IPS-15b (cell line): ENCODE measurements around the gene ARCN1.

ENCODE experiments used
- H3K27me3 ChIP-seq: one replicate; pipeline ENCODE4 v1.6.1; 2013; ENCODE audit warnings: low read length; ENCODE audit not compliant: control insufficient read depth, insufficient read depth
- H3K36me3 ChIP-seq: one replicate; pipeline ENCODE4 v1.6.1; 2013; ENCODE audit warnings: low read length; ENCODE audit not compliant: control insufficient read depth, insufficient read depth
- H3K4me1 ChIP-seq: one replicate; pipeline ENCODE4 v1.6.1; 2013; ENCODE audit warnings: mild to moderate bottlenecking, low read length; ENCODE audit not compliant: control insufficient read depth, insufficient read depth
- H3K4me3 ChIP-seq: one replicate; pipeline ENCODE4 v1.5.1; 2013; ENCODE audit warnings: low read depth, low read length
- H3K9ac ChIP-seq: one replicate; pipeline ENCODE4 v1.6.1; 2013; ENCODE audit warnings: low read depth, mild to moderate bottlenecking, low read length
- H3K9me3 ChIP-seq: one replicate; pipeline ENCODE4 v1.6.1; 2013; ENCODE audit warnings: mild to moderate bottlenecking, low read length; ENCODE audit not compliant: control insufficient read depth, insufficient read depth

ARCN1 gene

DNA sequence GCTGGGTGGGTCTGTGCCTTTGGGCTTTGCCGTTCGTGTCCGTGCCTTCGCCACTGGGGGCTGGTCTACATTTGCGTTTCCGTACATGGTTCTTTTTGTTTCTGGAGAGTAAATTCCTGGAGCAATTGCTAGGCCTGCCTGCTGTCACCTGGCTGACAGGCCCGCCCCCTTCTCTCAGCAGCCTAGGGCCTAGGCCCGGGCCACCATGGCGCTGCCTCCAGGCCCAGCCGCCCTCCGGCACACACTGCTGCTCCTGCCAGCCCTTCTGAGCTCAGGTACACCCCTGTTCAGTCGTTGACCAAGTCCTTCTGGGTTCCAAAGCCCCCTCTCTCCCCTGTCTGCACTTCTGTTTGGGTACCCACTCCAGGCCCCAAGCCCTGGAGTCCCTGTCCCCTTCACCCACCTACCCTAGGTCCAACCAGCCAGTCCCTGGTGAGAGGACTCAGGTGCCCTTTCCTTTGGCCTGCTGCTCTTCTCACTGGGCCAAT is 40.6 kb upstream of the ARCN1 start:
- peak overlapping the region; percentile 28 for H3K9ac ChIP-seq
- no peaks in the 10 kb centered on the region for H3K27me3 ChIP-seq
- H3K36me3 ChIP-seq: peaks cover 6% of the 10 kb centered on the region
- H3K4me1 ChIP-seq: peaks cover 13% of the 10 kb centered on the region
- peak overlapping the region; percentile 100 for H3K4me3 ChIP-seq
- no peaks in the 10 kb centered on the region for H3K9me3 ChIP-seq

DNA sequence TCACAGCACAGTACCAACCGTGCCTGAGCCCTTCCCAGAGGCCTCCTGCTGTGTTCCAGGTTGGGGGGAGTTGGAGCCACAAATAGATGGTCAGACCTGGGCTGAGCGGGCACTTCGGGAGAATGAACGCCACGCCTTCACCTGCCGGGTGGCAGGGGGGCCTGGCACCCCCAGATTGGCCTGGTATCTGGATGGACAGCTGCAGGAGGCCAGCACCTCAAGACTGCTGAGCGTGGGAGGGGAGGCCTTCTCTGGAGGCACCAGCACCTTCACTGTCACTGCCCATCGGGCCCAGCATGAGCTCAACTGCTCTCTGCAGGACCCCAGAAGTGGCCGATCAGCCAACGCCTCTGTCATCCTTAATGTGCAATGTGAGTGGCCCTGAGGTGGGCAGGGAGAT is 40.1 kb upstream of the ARCN1 start:
- Histone ChIP-seq H3K9me3 (no peaks in the 10 kb centered on the region), H3K4me1 (peaks cover 13% of the 10 kb centered on the region), H3K4me3 (peak overlapping the region; percentile 100), H3K27me3 (no peaks in the 10 kb centered on the region), H3K9ac (no peak overlapping the region), H3K36me3 (peaks cover 6% of the 10 kb centered on the region)

DNA sequence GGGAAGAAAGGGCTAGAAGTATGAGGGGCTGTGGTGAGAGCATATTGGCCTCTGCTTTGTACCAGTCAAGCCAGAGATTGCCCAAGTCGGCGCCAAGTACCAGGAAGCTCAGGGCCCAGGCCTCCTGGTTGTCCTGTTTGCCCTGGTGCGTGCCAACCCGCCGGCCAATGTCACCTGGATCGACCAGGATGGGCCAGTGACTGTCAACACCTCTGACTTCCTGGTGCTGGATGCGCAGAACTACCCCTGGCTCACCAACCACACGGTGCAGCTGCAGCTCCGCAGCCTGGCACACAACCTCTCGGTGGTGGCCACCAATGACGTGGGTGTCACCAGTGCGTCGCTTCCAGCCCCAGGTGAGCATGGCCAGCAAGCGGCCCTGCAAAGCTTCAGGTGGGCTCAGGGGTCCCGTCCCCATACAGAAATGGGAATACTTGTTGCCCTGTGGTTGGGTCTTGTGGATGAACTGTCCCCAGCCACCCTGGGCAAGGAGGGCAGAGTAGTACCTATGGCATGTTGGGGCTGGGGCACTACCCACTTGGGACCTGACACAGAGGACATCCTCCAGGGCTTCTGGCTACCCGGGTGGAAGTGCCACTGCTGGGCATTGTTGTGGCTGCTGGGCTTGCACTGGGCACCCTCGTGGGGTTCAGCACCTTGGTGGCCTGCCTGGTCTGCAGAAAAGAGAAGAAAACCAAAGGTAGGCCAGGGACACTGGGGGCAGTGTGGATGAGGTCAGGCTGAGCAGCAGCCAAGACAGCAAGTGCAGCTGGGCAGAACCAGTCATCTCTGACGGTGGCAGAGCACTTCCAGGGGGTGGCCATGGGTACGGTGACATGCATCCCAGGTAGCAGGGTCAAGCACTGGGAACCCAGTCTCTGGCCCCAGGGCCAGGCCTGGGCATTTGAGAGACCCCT is 39.1 kb upstream of the ARCN1 start:
- no peaks in the 10 kb centered on the region for H3K9me3 ChIP-seq
- no peak overlapping the region for H3K9ac ChIP-seq
- H3K27me3 ChIP-seq: no peaks in the 10 kb centered on the region
- peaks cover 13% of the 10 kb centered on the region for H3K4me1 ChIP-seq
- H3K4me3 ChIP-seq: no peak overlapping the region
- peaks cover 6% of the 10 kb centered on the region for H3K36me3 ChIP-seq

DNA sequence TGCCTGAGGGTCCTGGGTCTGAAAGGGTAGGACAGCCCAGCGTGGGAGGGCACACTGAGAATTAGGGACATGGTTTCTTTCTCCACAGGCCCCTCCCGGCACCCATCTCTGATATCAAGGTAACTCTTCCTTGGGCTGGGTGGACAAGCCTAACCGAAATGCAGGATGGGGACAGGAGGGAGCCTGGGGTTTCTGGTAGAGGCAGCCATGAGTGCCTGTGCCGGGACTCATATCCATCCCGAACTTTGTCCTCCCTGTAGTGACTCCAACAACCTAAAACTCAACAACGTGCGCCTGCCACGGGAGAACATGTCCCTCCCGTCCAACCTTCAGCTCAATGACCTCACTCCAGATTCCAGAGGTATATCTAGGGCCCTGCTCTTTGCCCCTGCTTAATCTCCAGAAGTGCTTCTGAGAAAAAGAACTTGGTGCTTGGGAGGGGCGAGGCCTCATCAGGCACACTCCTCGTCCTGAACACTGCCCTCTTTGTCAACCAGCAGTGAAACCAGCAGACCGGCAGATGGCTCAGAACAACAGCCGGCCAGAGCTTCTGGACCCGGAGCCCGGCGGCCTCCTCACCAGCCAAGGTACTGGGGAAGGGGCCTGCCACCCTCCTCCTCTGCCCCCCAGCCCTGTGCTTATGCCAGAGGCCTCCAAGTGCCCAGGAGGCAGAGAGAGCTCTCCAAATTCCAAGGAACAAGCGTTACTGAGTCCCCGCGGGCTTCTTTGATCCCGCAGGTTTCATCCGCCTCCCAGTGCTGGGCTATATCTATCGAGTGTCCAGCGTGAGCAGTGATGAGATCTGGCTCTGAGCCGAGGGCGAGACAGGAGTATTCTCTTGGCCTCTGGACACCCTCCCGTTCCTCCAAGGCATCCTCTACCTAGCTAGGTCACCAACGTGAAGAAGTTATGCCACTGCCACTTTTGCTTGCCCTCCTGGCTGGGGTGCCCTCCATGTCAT is 38.2 kb upstream of the ARCN1 start:
- Histone ChIP-seq H3K27me3 (no peaks in the 10 kb centered on the region), H3K9me3 (no peaks in the 10 kb centered on the region), H3K4me1 (peaks cover 13% of the 10 kb centered on the region), H3K36me3 (peaks cover 6% of the 10 kb centered on the region), H3K9ac (no peak overlapping the region), H3K4me3 (no peak overlapping the region)

DNA sequence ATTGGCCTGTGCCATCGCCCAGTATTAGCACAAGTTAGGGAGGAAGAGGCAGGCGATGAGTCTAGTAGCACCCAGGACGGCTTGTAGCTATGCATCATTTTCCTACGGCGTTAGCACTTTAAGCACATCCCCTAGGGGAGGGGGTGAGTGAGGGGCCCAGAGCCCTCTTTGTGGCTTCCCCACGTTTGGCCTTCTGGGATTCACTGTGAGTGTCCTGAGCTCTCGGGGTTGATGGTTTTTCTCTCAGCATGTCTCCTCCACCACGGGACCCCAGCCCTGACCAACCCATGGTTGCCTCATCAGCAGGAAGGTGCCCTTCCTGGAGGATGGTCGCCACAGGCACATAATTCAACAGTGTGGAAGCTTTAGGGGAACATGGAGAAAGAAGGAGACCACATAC is 36.9 kb upstream of the ARCN1 start:
- H3K9me3 ChIP-seq: no peaks in the 10 kb centered on the region
- H3K9ac ChIP-seq: no peak overlapping the region
- no peaks in the 10 kb centered on the region for H3K27me3 ChIP-seq
- peaks cover 6% of the 10 kb centered on the region for H3K36me3 ChIP-seq
- peaks cover 3% of the 10 kb centered on the region for H3K4me1 ChIP-seq
- H3K4me3 ChIP-seq: no peak overlapping the region

DNA sequence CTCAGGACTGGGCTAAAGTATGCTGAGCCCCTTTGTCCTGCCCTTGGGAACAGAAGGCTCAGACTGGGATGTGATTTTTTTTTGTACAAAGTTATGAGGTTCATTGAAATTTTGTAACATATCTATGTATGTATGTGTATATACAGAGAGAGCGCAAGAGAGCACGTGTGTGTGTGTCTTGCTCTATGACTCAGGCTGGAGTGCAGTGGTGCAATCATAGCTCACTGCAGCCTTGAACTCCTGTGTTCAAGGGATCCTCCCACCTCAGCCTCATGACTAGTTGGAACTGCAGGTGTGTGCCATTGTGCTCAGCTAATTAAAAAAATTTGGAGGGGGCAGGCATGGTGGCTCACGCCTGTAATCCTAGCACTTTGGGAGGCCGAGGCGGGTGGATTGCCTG is 35.5 kb upstream of the ARCN1 start:
- no peaks in the 10 kb centered on the region for H3K9me3 ChIP-seq
- H3K9ac ChIP-seq: no peak overlapping the region
- H3K4me1 ChIP-seq: peaks cover 2% of the 10 kb centered on the region
- H3K27me3 ChIP-seq: no peaks in the 10 kb centered on the region
- H3K4me3 ChIP-seq: no peak overlapping the region
- peaks cover 6% of the 10 kb centered on the region for H3K36me3 ChIP-seq

DNA sequence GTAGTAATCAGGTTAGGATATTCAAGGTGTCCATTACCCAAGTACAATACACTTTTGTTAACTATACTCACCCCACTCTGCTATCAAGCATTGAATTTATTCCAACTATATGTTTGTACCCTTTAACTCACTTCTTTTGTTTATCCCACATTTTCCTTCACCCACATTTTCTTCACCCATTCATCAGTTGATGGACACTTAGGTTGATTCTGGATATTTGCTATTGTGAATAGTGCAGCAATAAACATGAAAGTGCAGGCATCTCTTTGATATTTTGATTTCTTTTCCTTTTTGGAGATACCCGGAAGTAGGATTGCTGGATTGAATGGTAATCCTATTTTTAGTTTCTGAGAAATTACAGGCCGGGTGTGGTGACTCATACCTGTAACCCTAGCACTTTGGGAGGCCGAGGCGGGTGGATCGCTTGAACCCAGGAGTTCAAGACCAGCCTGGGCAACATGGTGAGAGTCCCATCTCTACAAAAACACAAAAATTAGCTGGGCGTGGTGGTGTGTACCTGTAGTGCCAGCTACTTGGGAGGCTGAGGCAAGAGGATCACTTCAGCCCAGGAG is 34.7 kb upstream of the ARCN1 start:
- no peak overlapping the region for H3K4me3 ChIP-seq
- H3K27me3 ChIP-seq: no peaks in the 10 kb centered on the region
- H3K9me3 ChIP-seq: no peaks in the 10 kb centered on the region
- H3K36me3 ChIP-seq: peaks cover 6% of the 10 kb centered on the region
- no peaks in the 10 kb centered on the region for H3K4me1 ChIP-seq
- no peak overlapping the region for H3K9ac ChIP-seq

DNA sequence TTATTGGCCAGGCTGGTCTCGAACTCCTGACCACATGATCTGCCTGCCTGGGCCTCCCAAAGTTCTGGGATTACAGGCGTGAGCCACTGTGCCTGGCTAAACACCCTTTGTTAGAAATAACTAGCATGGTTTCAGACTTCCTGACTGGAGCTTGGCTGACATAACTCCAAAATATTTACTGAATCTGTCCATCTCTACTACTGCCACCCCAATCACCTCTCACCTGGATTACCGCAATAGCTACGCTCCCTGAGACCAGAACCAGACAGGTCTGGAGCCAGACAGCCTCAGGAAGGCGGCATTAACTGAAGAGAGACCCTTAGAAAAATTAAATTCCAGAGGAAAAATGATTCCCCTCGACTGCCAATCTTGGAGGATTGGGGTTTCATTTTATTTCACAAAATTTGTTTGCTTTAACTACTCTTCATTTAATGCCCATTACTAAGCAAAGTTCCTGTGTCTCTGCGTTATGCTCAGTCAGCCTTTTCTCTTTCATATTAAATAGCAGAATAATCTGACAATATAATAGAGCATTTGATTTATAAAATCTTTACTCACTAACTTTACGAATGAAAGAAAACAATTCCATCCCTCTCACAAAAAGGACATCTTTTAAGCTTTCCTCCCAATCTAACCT is 28.1 kb upstream of the ARCN1 start:
- H3K9ac ChIP-seq: no peak overlapping the region
- H3K4me3 ChIP-seq: no peak overlapping the region
- H3K27me3 ChIP-seq: no peaks in the 10 kb centered on the region
- H3K4me1 ChIP-seq: no peaks in the 10 kb centered on the region
- H3K9me3 ChIP-seq: no peaks in the 10 kb centered on the region
- H3K36me3 ChIP-seq: peaks cover 2% of the 10 kb centered on the region

DNA sequence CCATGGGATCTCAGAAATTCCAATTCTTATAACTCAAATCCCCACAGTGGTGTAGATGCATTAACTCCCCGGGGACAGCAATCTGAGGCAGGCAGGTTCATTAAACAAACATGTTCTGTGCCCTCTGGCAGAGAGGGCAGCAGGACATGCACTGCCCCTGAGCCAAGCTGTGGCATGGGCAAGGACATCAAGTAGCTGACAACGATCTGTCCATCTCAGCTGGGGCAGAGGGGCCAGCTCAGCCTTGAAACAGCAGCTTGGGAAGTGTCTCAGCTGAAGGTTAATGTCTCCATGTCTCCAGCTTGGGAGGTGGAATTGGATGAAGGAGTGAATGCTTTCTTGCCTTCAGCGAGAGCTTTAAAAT is 27.6 kb upstream of the ARCN1 start:
- Histone ChIP-seq H3K27me3 (no peaks in the 10 kb centered on the region), H3K9ac (no peak overlapping the region), H3K4me1 (no peaks in the 10 kb centered on the region), H3K36me3 (peaks cover 2% of the 10 kb centered on the region), H3K9me3 (no peaks in the 10 kb centered on the region), H3K4me3 (no peak overlapping the region)

DNA sequence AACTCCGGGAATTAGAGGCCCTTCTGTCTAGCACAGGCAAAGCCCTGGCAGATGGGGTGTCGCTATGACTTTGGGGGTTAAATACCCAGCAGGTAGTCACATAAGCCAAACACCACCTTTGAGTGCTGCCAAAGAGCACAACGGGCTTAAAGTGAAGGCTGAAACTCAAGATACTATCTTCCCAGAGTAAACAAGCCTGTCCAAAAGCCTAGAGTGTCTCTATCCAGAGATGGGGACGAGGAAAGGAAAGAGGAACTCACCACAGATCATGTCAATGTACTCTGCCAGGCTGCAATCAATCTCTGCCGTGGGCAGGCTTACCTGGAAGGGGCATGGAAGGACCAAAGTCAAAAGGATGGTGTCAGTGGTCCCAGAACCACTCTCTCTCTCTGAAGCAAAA is 26.7 kb upstream of the ARCN1 start:
- H3K4me3 ChIP-seq: no peak overlapping the region
- no peaks in the 10 kb centered on the region for H3K4me1 ChIP-seq
- no peaks in the 10 kb centered on the region for H3K9me3 ChIP-seq
- no peaks in the 10 kb centered on the region for H3K27me3 ChIP-seq
- H3K36me3 ChIP-seq: peaks cover 2% of the 10 kb centered on the region
- H3K9ac ChIP-seq: no peak overlapping the region

DNA sequence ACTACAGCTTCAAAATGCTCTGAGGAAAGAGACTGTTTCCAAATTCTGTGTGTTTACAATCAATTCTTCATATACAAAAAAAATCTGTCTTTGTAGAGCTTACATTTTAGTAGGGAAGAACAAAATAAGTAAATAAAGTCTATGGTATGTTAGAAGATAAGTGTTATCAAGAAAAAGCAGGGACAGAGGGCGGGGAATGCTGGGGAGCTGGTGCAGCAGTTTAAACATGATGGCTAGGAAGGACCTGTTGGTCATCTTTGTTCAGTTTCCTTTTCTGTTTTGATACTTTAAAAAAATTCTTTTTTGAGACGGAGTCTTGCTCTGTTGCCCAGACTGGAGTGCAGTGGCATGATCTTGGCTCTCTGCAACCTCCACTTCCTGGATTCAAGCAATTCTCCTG is 25.1 kb upstream of the ARCN1 start:
- H3K9ac ChIP-seq: no peak overlapping the region
- no peak overlapping the region for H3K4me3 ChIP-seq
- no peaks in the 10 kb centered on the region for H3K9me3 ChIP-seq
- H3K4me1 ChIP-seq: no peaks in the 10 kb centered on the region
- no peaks in the 10 kb centered on the region for H3K27me3 ChIP-seq
- peaks cover 7% of the 10 kb centered on the region for H3K36me3 ChIP-seq
